Measurements from ENCODE around the gene TRPM5.

GRCh38 chr11:2439820-2440219, 4.5 kb downstream of the TRPM5 start:
- TF ChIP-seq POLR2A (IDR thresholded peaks at IDR 0.05) (no peak), POLR2AphosphoS5 (IDR thresholded peaks at IDR 0.05) (no peak), EP300 (IDR thresholded peaks at IDR 0.05) (no peak)
- TF ChIP-seq, protein P1, sequence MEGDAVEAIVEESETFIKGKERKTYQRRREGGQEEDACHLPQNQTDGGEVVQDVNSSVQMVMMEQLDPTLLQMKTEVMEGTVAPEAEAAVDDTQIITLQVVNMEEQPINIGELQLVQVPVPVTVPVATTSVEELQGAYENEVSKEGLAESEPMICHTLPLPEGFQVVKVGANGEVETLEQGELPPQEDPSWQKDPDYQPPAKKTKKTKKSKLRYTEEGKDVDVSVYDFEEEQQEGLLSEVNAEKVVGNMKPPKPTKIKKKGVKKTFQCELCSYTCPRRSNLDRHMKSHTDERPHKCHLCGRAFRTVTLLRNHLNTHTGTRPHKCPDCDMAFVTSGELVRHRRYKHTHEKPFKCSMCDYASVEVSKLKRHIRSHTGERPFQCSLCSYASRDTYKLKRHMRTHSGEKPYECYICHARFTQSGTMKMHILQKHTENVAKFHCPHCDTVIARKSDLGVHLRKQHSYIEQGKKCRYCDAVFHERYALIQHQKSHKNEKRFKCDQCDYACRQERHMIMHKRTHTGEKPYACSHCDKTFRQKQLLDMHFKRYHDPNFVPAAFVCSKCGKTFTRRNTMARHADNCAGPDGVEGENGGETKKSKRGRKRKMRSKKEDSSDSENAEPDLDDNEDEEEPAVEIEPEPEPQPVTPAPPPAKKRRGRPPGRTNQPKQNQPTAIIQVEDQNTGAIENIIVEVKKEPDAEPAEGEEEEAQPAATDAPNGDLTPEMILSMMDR (IDR thresholded peaks at IDR 0.05): no peak

Data from stomach (tissue), 4 donors.